CMK (cell line): Measurements from ENCODE around the gene RIC1.
"Not testable (repeated sequence)": the region's sequence is repeated elsewhere in the genome, so short reads cannot be mapped to it uniquely, and the experiment has no call there.

Source experiments
- DNase-seq: peaks from one replicate; pipeline ENCODE4 v3.0.0-alpha.2; 2010; ENCODE audit warnings: low read depth

RIC1 gene

GRCh38 chr9:5667391-5667790 lies 38.5 kb downstream of the RIC1 start:
- DNase-seq: no peak

- DNase-seq: no peak
Observed at GRCh38 chr9:5670079-5670478, 41.2 kb downstream of the RIC1 start.

- no peak for DNase-seq
Observed at GRCh38 chr9:5671711-5672353, 42.9 kb downstream of the RIC1 start.

- DNase-seq: not testable (repeated sequence)
Observed at GRCh38 chr9:5675046-5675445, 46.1 kb downstream of the RIC1 start.

GRCh38 chr9:5683591-5683990 lies 54.7 kb downstream of the RIC1 start:
- DNase-seq: not testable (repeated sequence)

- DNase-seq: no peak
Observed at GRCh38 chr9:5684101-5684500, 55.2 kb downstream of the RIC1 start.

GRCh38 chr9:5688109-5688508 lies 59.2 kb downstream of the RIC1 start:
- DNase-seq: no peak

- DNase-seq: no peak
Observed at GRCh38 chr9:5690278-5690677, 61.4 kb downstream of the RIC1 start.

GRCh38 chr9:5695860-5696259 lies 67.0 kb downstream of the RIC1 start:
- no peak for DNase-seq

- no peak for DNase-seq
Observed at GRCh38 chr9:5696884-5697283, 68.0 kb downstream of the RIC1 start.

- DNase-seq: no peak
Observed at GRCh38 chr9:5698004-5698403, 69.1 kb downstream of the RIC1 start.

GRCh38 chr9:5698810-5699556 lies 70.1 kb downstream of the RIC1 start:
- DNase-seq: no peak

- DNase-seq: no peak
Observed at GRCh38 chr9:5708414-5708813, 79.5 kb downstream of the RIC1 start.

GRCh38 chr9:5712651-5713390 lies 83.9 kb downstream of the RIC1 start:
- DNase-seq: no peak

GRCh38 chr9:5714501-5715401 lies 85.8 kb downstream of the RIC1 start:
- DNase-seq: no peak

GRCh38 chr9:5715548-5716127 lies 86.7 kb downstream of the RIC1 start:
- no peak for DNase-seq

- not testable (repeated sequence) for DNase-seq
Observed at GRCh38 chr9:5717434-5717833, 88.5 kb downstream of the RIC1 start.

GRCh38 chr9:5718296-5719032 lies 89.6 kb downstream of the RIC1 start:
- no peak for DNase-seq

- DNase-seq: no peak
Observed at GRCh38 chr9:5719100-5719926, 90.4 kb downstream of the RIC1 start.

GRCh38 chr9:5720151-5720550 lies 91.2 kb downstream of the RIC1 start:
- no peak for DNase-seq
